Measurements from ENCODE around the gene TTC28. TPM values are rescaled to one million over a fixed set of nuclear protein-coding genes. Genes with fewer than 3 reads are reported as not detected.
"Not testable (repeated sequence)": the region's sequence is repeated elsewhere in the genome, so short reads cannot be mapped to it uniquely, and the experiment has no call there.

Gene TTC28
- total RNA-seq, 8 experiments from 2014 or later = 19.2 to 51.4 (median 26.6) TPM

DNA sequence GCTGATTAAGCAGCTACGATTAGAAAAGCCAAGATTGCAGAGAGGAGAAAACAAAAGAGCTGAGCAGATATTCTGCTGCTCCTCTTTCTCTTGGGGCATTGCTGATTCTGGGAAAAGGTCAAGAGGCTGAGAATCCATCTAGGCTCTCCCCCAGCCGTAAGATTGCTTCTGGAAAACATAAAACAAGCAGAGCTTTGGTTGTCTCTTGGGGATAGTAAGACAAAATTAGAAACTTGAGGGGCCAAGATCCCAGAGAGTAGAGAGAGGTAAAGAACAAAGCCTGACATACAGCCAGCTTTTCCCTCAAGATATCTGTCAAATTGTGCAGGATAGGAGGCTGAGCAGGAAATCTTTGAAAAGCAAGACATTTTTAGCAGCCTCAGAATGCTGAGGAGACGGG lies 158.2 kb downstream of the TTC28 start:
- ATAC-seq (replicated peaks in 6 of 8) = no peak
- H3K27ac ChIP-seq = no peak overlapping the region
- WGBS, 10 experiments = 17 to 100% (median 56%) methylated on average over 1 to 3 of the region's 3 CpGs
- no peak overlapping the region for H3K4me3 ChIP-seq
- in situ Hi-C loops (cut with MboI; ENCODE audit: low pct_unique_long_range_greater_than_20kb in 2 of 9, low sequenced_read_pairs in 9 of 9, unreplicated experiment in 9 of 9) = no loop called here
- no peaks in the 10 kb centered on the region for H3K4me1 ChIP-seq (replicated peaks in 1 of 2)

DNA sequence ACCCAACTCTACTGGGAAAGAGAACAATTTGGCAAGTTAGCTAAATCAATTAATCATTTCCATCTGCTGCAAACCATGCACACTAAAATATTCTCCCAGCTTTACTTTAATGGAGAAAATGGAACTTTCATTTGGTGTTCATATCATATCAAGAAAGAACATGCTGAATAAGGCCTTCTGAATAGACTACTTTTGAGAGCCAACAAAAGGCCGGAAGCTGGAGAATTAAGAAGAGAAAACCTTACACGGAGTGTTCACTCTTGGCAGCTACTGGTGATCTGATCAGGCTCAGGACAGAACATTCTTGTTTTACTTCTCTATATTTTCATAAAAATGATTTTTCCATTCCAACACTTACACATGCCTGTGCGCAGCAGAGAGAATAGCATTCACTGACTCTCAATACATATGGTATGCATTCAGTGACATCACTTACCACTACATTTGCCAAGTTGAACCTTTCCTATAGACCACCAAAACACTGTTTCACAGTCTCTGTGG lies 165.3 kb downstream of the TTC28 start:
- WGBS, 10 experiments = 33 to 100% (median 83%) methylated on average over 1 to 3 of the region's 3 CpGs; no CpG with 5 or more reads in 1 of the 10 experiments
- in situ Hi-C loops (cut with MboI; ENCODE audit: low pct_unique_long_range_greater_than_20kb in 2 of 9, low sequenced_read_pairs in 9 of 9, unreplicated experiment in 9 of 9) = no loop called here
- Histone ChIP-seq H3K4me3 (no peak overlapping the region), H3K27ac (no peak overlapping the region), H3K4me1 (replicated peaks in 1 of 2) (no peaks in the 10 kb centered on the region)
- ATAC-seq (replicated peaks in 6 of 8) = no peak

GRCh38 chr22:28512387-28512786 lies 167.3 kb downstream of the TTC28 start:
- H3K4me1 ChIP-seq (replicated peaks in 1 of 2); in situ Hi-C loops (cut with MboI; ENCODE audit: low pct_unique_long_range_greater_than_20kb in 2 of 9, low sequenced_read_pairs in 9 of 9, unreplicated experiment in 9 of 9); H3K4me3 ChIP-seq; H3K27ac ChIP-seq; ATAC-seq (replicated peaks in 6 of 8): not testable (repeated sequence)
- 17 to 100% (median 78%) methylated on average over 1 to 2 of the region's 2 CpGs; no CpG with 5 or more reads in 3 of the 10 experiments for WGBS, 10 experiments

DNA sequence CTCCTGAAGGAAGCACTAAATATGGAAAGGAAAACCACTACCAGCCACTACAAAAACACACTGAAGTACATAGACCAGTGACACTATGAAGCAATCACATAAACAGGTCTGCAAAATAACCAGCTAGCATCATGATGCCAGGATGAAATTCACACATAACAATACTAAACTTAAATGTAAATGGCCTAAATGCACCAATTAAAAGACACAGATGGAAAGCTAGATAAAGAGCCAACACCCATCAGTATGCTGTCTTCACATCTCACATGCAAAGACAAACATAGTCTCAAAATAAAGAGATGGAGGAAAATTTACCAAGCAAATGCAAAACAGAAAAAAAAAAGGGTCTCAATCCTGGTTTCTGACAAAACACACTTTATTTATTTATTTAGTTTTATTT lies 171.7 kb downstream of the TTC28 start:
- in situ Hi-C loops (cut with MboI; ENCODE audit: low pct_unique_long_range_greater_than_20kb in 2 of 9, low sequenced_read_pairs in 9 of 9, unreplicated experiment in 9 of 9) = no loop called here
- Histone ChIP-seq H3K4me3 (no peak overlapping the region), H3K27ac (no peak overlapping the region), H3K4me1 (replicated peaks in 1 of 2) (no peaks in the 10 kb centered on the region)
- ATAC-seq (replicated peaks in 6 of 8) = no peak

GRCh38 chr22:28506150-28506535 lies 173.5 kb downstream of the TTC28 start:
- H3K4me3 ChIP-seq = no peak overlapping the region
- H3K4me1 ChIP-seq (replicated peaks in 1 of 2) = no peaks in the 10 kb centered on the region
- 55 to 100% (median 100%) methylated on average over 1 to 3 of the region's 9 CpGs; no CpG with 5 or more reads in 5 of the 10 experiments for WGBS, 10 experiments
- ATAC-seq (replicated peaks in 6 of 8) = no peak
- in situ Hi-C loops (cut with MboI; ENCODE audit: low pct_unique_long_range_greater_than_20kb in 2 of 9, low sequenced_read_pairs in 9 of 9, unreplicated experiment in 9 of 9) = no loop called here
- no peak overlapping the region for H3K27ac ChIP-seq

DNA sequence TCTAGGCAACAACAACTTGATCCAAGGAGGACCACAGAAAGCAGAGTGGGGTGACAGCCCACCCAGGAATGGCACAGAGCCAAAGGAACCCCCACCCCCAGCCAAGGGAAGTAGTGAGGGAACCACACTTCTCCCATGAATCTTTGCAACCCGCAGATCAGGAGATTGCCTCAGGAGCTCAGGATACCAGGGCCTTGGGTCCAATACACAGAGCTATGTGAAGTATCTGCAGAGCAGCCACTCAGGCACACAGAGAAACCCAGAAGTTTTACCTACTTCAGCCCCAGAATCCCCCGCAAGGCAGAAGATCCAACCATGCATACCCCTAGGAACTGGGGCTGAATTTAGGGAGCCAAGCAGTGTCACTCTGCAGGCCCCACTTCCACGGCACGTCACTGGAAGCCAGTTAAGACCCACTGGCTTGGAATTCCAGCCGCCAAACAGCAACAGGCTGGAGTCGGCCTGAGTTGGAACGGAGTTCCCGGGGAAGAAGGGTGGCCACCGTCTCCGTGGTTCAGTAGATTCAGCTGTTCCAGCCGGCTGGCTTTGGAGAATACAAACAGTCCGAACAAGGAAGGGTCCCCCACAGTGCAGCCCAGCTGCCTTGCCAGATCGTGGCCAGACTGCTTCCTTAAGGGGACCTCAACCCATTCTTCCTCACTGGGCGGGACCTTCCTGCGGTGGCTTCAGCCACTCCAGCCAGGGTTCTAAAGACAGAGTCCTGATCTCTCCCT lies 174.1 kb downstream of the TTC28 start:
- WGBS, 10 experiments = 66 to 100% (median 86%) methylated on average over 1 to 12 of the region's 15 CpGs; no CpG with 5 or more reads in 5 of the 10 experiments
- H3K4me3 ChIP-seq = no peak overlapping the region
- no peaks in the 10 kb centered on the region for H3K4me1 ChIP-seq (replicated peaks in 1 of 2)
- in situ Hi-C loops (cut with MboI; ENCODE audit: low pct_unique_long_range_greater_than_20kb in 2 of 9, low sequenced_read_pairs in 9 of 9, unreplicated experiment in 9 of 9) = no loop called here
- H3K27ac ChIP-seq = no peak overlapping the region
- no peak for ATAC-seq (replicated peaks in 6 of 8)

- ATAC-seq (replicated peaks in 6 of 8) = no peak
- no peak overlapping the region for H3K4me3 ChIP-seq
- H3K27ac ChIP-seq = no peak overlapping the region
- H3K4me1 ChIP-seq (replicated peaks in 1 of 2) = no peaks in the 10 kb centered on the region
- 67 to 100% (median 100%) methylated on average over 1 of the region's 1 CpG; no CpG with 5 or more reads in 3 of the 10 experiments for WGBS, 10 experiments
- in situ Hi-C loops (cut with MboI; ENCODE audit: low pct_unique_long_range_greater_than_20kb in 2 of 9, low sequenced_read_pairs in 9 of 9, unreplicated experiment in 9 of 9) = no loop called here
Observed at GRCh38 chr22:28500006-28500405, 179.6 kb downstream of the TTC28 start.

DNA sequence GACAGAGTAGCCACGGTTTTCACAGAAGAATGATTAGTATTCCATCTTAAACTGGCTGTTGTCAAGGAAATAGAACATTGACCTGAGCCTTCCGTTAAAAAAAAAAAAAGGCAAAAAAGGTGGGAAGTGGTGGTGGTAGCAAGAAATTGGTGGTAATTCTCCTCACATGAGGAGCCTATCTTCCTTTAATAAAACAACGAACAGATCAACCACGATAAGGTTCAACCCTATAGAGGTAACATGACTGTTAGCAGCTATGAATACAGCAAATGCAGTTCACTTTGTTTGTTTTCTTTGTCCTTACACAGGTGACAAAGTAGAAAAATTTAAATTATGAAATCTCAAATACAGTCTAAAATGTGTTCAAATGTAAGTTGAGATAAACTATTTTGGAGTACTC lies 181.6 kb downstream of the TTC28 start:
- Histone ChIP-seq H3K4me1 (replicated peaks in 1 of 2) (no peaks in the 10 kb centered on the region), H3K4me3 (no peak overlapping the region), H3K27ac (no peak overlapping the region)
- in situ Hi-C loops (cut with MboI; ENCODE audit: low pct_unique_long_range_greater_than_20kb in 2 of 9, low sequenced_read_pairs in 9 of 9, unreplicated experiment in 9 of 9) = no loop called here
- peak in 1 of 8 experiments; percentile 36 for ATAC-seq (replicated peaks in 6 of 8)
- 50 to 100% (median 87%) methylated on average over 1 to 4 of the region's 4 CpGs; no CpG with 5 or more reads in 1 of the 10 experiments for WGBS, 10 experiments

DNA sequence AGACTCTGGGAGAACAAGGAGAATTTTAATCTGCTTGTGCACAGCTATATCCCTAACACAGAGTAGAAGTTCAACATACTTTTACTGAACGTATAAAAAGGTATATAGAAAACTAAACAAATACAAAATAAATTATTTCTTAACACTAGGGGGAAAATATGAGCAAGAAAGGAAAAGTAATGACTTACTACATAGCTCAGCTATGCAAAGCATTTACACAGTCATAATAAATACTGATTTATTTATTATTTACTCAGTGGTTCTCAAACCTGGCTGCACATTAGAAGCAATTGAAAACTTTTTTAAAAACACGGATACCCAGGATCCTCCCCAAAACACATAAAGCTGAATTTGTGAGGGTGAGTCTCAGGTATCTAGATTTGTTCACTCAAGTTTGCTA lies 182.5 kb downstream of the TTC28 start:
- in situ Hi-C loops (cut with MboI; ENCODE audit: low pct_unique_long_range_greater_than_20kb in 2 of 9, low sequenced_read_pairs in 9 of 9, unreplicated experiment in 9 of 9) = no loop called here
- Histone ChIP-seq H3K4me3 (no peak overlapping the region), H3K4me1 (replicated peaks in 1 of 2) (no peaks in the 10 kb centered on the region), H3K27ac (no peak overlapping the region)
- WGBS, 10 experiments = 63 to 100% (median 85%) methylated on average over 1 to 2 of the region's 2 CpGs
- ATAC-seq (replicated peaks in 6 of 8) = no peak

- H3K4me1 ChIP-seq (replicated peaks in 1 of 2); H3K4me3 ChIP-seq; H3K27ac ChIP-seq; in situ Hi-C loops (cut with MboI; ENCODE audit: low pct_unique_long_range_greater_than_20kb in 2 of 9, low sequenced_read_pairs in 9 of 9, unreplicated experiment in 9 of 9); ATAC-seq (replicated peaks in 6 of 8): not testable (repeated sequence)
- no CpG with 5 or more reads among the region's 2 CpGs for WGBS, 10 experiments
Observed at GRCh38 chr22:28491289-28491688, 188.4 kb downstream of the TTC28 start.

GRCh38 chr22:28488825-28489224 lies 190.8 kb downstream of the TTC28 start:
- in situ Hi-C loops (cut with MboI; ENCODE audit: low pct_unique_long_range_greater_than_20kb in 2 of 9, low sequenced_read_pairs in 9 of 9, unreplicated experiment in 9 of 9) = no loop called here
- peak in 5 of 8 experiments; percentile 51 to 81 (median 70) for ATAC-seq (replicated peaks in 6 of 8)
- Histone ChIP-seq H3K27ac (no peak overlapping the region), H3K4me1 (replicated peaks in 1 of 2) (peaks cover 4 to 9% of the 10 kb centered on the region in 2 donors), H3K4me3 (no peak overlapping the region)
- WGBS, 10 experiments = 40 to 100% (median 67%) methylated on average over 1 to 2 of the region's 2 CpGs; no CpG with 5 or more reads in 1 of the 10 experiments

- in situ Hi-C loops (cut with MboI; ENCODE audit: low pct_unique_long_range_greater_than_20kb in 2 of 9, low sequenced_read_pairs in 9 of 9, unreplicated experiment in 9 of 9) = no loop called here
- H3K27ac ChIP-seq = no peak overlapping the region
- 78 to 100% (median 100%) methylated on average over 1 of the region's 1 CpG; no CpG with 5 or more reads in 3 of the 10 experiments for WGBS, 10 experiments
- H3K4me3 ChIP-seq = no peak overlapping the region
- no peak for ATAC-seq (replicated peaks in 6 of 8)
- peaks cover 4 to 27% of the 10 kb centered on the region in 2 donors for H3K4me1 ChIP-seq (replicated peaks in 1 of 2)
Observed at GRCh38 chr22:28484662-28485061, 195.0 kb downstream of the TTC28 start.

DNA sequence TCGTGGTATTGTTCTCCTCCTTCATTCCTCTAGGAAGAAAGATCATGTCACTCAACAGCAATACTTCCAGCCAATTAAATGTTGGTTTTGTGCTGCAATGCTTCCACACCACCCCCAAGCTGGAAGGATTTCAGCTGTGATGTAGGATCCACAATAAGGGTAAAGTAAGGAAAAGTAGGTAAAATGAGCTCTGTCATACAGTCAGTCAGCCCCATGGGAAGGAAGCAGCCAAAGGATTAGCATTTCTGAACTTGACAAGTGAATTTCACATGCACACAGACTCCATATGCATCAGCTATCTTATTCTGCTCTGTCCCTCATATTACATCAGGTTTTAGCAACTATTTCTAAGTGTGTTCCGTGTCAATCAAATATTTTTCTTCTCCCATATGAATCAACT lies 197.9 kb downstream of the TTC28 start:
- no peak overlapping the region for H3K27ac ChIP-seq
- ATAC-seq (replicated peaks in 6 of 8) = peak in 3 of 8 experiments; percentile 42 to 74 (median 48)
- in situ Hi-C loops (cut with MboI; ENCODE audit: low pct_unique_long_range_greater_than_20kb in 2 of 9, low sequenced_read_pairs in 9 of 9, unreplicated experiment in 9 of 9) = no loop called here
- no peak overlapping the region for H3K4me3 ChIP-seq
- peaks cover 0 to 18% of the 10 kb centered on the region in 2 donors for H3K4me1 ChIP-seq (replicated peaks in 1 of 2)
- 44 to 100% (median 80%) methylated on average over 1 to 2 of the region's 2 CpGs; no CpG with 5 or more reads in 2 of the 10 experiments for WGBS, 10 experiments

Data from motor neuron (in vitro differentiated cells).